ENCODE data around the gene IL11RA.
"Not testable (repeated sequence)": the region's sequence is repeated elsewhere in the genome, so short reads cannot be mapped to it uniquely, and the experiment has no call there.

Gene IL11RA

GRCh38 chr9:34630402-34631154 lies 21.4 kb upstream of the IL11RA start:
- DNase-seq, result no peak

GRCh38 chr9:34633166-34633565 lies 18.8 kb upstream of the IL11RA start:
- no peak for DNase-seq

- DNase-seq, result peak; percentile 49 to 59
These were observed 18.0 kb upstream of the IL11RA start for GRCh38 chr9:34633851-34634550.

GRCh38 chr9:34634551-34635248 lies 17.3 kb upstream of the IL11RA start:
- DNase-seq, result no peak

GRCh38 chr9:34635556-34635955 lies 16.4 kb upstream of the IL11RA start:
- DNase-seq, result no peak

- DNase-seq, result peak in 1 of 2 donors; percentile 40
These were observed 15.1 kb upstream of the IL11RA start for GRCh38 chr9:34636791-34637355.

- DNase-seq, result peak; percentile 92
These were observed 14.4 kb upstream of the IL11RA start, which contains the start of gene SIGMAR1 for GRCh38 chr9:34637356-34638137. Gene SIGMAR1, minus strand, starts transcription at chr9:34637787. Its CDS starts 90 bp downstream, at chr9:34637697.

GRCh38 chr9:34638138-34638445 lies 13.9 kb upstream of the IL11RA start:
- no peak for DNase-seq

GRCh38 chr9:34639322-34639721 lies 12.7 kb upstream of the IL11RA start:
- DNase-seq, result not testable (repeated sequence)

- no peak for DNase-seq
These were observed 9.3 kb upstream of the IL11RA start for GRCh38 chr9:34642679-34643078.

- no peak for DNase-seq
These were observed 7.1 kb upstream of the IL11RA start for GRCh38 chr9:34644766-34645314.

- peak; percentile 75 to 85 for DNase-seq
These were observed 5.5 kb upstream of the IL11RA start, which contains the start of gene GALT for GRCh38 chr9:34646211-34647083. Gene GALT, plus strand, starts transcription at chr9:34646675. Its CDS starts 30 bp downstream, at chr9:34646705.

- no peak for DNase-seq
These were observed 4.9 kb upstream of the IL11RA start for GRCh38 chr9:34647084-34647403.

- DNase-seq, result no peak
These were observed 4.3 kb upstream of the IL11RA start for GRCh38 chr9:34647651-34648050.

GRCh38 chr9:34648673-34649072 lies 3.3 kb upstream of the IL11RA start:
- no peak for DNase-seq

- DNase-seq, result peak in 1 of 2 donors; percentile 10
These were observed 1.2 kb upstream of the IL11RA start for GRCh38 chr9:34650816-34651215.

GRCh38 chr9:34651321-34651720 lies 664 bp upstream of the IL11RA start:
- DNase-seq, result no peak

GRCh38 chr9:34652602-34653000 lies 616 bp downstream of the IL11RA start:
- no peak for DNase-seq

- peak in 1 of 2 donors; percentile 5 for DNase-seq
These were observed 1.4 kb downstream of the IL11RA start for GRCh38 chr9:34653151-34654072.

Data from hippocampal formation (tissue), 2 donors.